NCI-H1092 (cell line): ENCODE data around the gene ARMC10.
"Not testable (repeated sequence)": the region's sequence is repeated elsewhere in the genome, so short reads cannot be mapped to it uniquely, and the experiment has no call there.

Experiments
- DNase-seq: peaks from one replicate; lab custom pipeline; 2025; lab: John Stamatoyannopoulos, UW

ARMC10 gene

GRCh38 chr7:103074519-103075336, at the start of gene ARMC10, which contains the start of gene FBXL13:
Gene ARMC10, plus strand, starts transcription at chr7:103075140. Its CDS starts 133 bp downstream, at chr7:103075273.
Gene FBXL13, minus strand, starts transcription at chr7:103074796.
- peak; percentile 88 for DNase-seq

GRCh38 chr7:103025341-103025740, 49.6 kb upstream of the ARMC10 start:
- DNase-seq, result no peak

DNA sequence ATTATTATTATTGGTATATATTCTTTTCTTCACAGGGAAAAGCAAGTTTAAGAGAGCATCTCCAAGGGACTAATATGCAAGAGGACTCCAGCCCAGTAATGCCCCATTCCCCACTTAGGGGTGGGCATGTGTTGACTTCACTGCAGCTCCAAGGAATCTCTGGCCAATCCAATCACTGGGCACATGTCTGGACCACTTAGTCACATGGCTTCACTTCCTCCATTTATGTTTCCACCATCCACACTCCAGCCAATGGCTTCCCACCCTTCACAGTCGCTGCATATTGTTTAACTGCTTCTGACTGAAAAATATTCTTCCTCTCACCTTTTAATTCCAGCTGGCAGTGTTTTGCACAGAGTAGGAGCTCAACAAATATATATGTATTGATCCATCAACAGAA, 43.9 kb upstream of the ARMC10 start:
- DNase-seq, result no peak

- DNase-seq, result no peak
Observed at GRCh38 chr7:103031781-103032180, 43.2 kb upstream of the ARMC10 start.

DNA sequence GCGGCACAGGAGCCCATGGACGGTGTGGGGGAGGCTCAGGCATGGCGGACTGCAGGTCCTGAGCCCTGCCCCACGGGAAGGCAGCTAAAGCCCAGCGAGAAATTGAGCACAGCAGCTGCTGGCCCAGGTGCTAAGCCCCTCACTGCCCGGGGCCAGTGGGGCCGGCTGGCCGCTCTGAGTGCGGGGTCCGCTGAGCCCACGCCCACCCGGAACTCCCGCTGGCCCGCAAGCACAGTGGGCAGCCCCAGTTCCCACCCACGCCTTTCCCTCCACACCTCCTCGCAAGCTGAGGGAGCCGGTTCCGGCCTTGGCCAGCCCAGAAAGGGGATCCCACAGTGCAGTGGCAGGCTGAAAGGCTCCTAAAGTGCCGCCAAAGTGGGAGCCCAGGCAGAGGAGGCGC, 40.6 kb upstream of the ARMC10 start:
- not testable (repeated sequence) for DNase-seq

- DNase-seq, result no peak
Observed at GRCh38 chr7:103037476-103037822, 37.5 kb upstream of the ARMC10 start.

DNA sequence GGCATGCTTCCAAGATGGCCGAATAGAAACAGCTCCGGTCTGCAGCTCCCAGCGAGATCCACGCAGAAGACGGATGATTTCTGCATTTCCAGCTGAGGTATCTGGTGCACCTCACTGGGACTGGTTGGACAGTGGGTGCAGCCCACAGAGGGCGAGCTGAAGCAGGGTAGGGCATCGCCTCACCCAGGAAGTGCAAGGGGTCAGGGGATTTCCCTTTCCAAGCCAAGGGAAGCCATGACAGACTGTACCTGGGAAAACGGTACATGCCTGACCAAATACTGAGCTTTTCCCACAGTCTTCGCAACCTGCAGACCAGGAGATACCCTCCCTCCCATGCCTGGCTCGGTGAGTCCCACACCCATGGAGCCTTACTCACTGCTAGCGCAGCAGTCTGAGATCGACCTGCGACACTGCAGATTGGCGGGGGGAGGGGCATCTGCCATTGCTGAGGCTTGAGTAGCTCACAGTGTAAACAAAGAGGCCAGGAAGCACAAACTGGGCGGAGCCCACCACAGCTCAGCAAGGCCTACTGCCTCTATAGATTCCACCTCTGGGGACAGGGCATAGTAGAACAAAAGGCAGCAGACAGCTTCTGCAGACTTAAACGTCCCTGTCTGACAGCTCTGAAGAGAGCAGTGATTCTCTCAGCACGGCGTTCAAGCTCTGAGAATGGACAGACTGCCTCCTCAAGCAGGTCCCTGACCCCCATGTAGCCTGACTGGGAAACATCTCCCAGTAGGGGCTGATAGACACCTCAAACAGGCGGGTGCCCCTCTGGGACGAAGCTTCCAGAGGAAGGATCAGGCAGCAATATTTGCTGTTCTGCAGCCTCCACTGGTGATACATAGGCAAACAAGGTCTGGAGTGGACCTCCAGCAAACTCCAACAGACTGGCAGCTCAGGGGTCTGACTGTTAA, 36.9 kb upstream of the ARMC10 start:
- not testable (repeated sequence) for DNase-seq

GRCh38 chr7:103041815-103042214, 33.1 kb upstream of the ARMC10 start:
- not testable (repeated sequence) for DNase-seq

GRCh38 chr7:103048833-103049232, 26.1 kb upstream of the ARMC10 start:
- DNase-seq, result no peak

- DNase-seq, result no peak
Observed at GRCh38 chr7:103051519-103051918, 23.4 kb upstream of the ARMC10 start.

DNA sequence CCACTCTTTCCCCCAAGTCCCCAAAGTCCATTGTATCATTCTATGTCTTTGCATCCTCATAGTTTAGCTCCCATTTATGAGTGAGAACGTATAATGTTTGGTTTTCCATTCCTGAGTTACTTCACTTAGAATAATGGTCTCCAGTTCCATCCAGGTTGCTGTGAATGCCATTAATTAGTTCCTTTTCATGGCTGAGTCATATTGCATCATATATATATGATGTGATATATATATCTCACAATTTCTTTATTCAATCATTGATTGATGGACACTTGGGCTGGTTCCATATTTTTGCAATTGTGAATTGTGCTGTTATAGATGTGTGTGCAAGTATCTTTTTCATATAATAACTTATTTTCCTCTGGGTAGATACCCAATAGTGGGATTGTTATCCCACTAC, 18.9 kb upstream of the ARMC10 start:
- DNase-seq, result not testable (repeated sequence)

DNA sequence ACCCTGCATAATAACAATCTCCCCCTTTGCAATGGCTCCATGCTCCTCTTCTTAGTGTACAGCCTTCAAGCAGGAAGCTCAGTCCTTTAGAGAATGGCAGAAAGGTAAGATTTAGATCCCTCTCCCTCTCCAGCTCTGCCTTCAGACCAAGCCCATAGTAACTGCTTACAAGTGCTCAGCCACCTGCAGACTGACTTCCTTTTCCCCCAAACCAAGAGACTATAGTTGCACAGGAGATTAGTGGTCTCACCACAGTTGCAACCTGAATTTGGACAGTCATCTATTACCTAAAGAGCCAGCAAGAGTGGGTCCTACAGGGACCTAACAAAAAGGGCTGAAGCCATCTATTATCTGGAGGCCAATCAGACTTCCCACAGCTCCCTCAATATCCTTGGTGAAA, 16.8 kb upstream of the ARMC10 start:
- no peak for DNase-seq

- no peak for DNase-seq
Observed at GRCh38 chr7:103059471-103059870, 15.5 kb upstream of the ARMC10 start.

DNA sequence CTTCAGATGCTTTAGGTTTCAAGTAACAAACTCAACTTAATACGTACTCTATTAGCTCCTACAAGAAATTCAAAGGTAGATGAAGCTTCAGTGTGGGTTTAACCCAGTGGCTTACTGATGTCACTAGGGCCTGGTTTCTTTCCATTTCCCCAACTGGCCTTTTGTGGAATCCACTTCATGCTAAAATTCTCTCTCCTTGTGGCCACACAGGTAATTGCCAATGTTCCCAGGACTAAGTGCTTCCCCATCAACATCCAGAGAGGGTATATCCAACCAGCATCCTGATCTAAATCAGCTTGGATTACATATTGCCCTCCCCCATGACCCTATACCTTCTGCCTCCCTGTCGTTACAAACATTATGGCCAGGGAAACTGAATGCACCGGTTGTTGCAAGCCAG, 11.0 kb upstream of the ARMC10 start:
- no peak for DNase-seq

GRCh38 chr7:103065667-103066066, 9.3 kb upstream of the ARMC10 start:
- DNase-seq, result peak; percentile 30

DNA sequence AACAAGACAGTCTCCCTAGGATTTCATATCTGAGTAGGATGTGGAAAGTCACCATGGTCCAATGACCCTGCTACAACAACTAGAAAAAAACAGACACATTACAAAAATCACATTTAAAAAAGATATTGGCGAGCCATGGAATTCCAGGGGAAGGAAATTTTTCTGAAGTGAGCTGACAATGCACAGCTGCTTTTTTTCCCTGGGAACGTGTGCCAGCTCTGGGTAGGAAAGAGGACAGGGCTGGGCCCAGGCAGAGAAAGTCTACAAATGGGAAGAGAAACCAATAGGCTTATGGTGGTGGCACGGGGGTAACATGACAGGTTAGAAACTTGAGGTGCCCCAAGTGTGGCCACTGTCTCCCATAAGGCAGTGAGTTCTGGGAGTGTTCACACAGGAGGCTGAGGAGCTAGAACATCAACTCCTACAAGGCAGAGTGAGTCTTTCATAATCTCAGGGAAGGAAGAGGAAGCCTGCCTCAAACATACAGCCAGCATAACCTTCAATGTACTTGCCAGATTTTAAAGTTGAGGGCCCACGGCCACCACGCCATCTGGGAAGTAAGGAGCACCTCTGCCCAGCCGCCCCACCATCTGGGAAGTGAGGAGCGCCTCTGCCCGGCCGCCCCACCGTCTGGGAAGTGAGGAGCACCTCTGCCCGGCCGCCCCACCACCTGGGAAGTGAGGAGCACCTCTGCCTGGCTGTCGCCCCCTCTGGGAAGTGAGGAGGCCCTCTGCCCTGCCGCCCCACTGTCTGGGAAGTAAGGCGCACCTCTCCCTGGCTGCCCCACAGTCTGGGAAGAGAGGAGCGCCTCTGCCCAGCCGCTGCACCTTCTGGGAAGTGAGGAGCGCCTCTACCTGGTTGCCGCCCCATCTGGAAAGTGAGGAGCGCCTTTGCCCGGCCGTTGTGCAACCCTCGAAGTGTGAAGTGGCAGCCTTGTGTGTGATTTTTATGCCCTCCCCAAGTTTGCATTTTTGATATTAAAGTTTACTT, 6.2 kb upstream of the ARMC10 start:
- no peak for DNase-seq

- DNase-seq, result no peak
Observed at GRCh38 chr7:103071000-103071399, 3.9 kb upstream of the ARMC10 start.

DNA sequence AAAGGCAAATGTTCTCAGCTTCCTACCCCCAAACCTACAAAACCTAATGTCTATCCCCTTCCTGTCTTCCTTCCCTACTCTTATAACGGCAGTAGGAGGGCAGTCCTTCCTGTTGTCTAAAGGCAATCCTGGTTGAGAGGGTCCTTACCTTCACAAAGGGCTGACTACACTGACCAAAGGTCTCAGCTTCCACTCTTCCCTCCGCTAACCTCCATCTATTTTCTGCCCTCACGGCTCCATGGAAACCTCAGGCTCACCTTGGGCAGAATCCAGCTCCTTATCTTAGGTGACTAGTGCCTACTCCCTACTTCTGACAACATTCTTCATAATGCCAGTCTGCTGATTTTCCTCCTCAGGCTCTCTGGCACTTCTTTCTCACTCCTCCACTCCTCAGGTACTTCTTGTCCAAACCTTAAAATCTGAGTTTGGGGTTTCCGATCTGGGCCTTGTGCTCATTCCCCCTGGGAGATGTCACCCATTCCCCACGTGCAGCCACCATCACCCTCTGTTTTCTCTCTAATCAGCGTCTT, 886 bp upstream of the ARMC10 start:
- DNase-seq, result no peak

GRCh38 chr7:103075337-103075918, 488 bp downstream of the ARMC10 start:
- peak; percentile 68 for DNase-seq

GRCh38 chr7:103076764-103077163, 1.8 kb downstream of the ARMC10 start:
- DNase-seq, result no peak

DNA sequence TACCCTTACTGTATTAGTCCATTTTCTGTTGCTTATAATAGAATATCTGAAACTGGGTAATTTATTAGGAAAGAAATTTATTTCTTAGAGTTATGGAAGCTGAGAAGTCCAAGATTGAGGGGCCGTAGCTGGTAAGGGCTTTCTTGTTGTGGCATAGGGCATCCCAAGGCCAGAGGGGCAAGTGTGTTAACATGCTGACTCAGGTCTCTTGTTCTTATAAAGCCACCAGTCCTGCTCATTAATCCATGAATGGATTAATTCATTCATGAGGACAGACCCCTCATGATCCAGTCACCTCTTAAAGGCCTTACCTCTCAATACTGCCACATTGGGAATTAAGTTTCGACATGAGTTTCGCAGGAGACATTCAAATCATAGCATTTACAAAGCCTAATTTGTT, 2.4 kb downstream of the ARMC10 start:
- DNase-seq, result no peak
